GM12878 (cell line): ENCODE measurements around the gene PDE11A.

Experiments
- ELK1 ChIP-seq: IDR thresholded peaks from 2 replicates; pipeline ENCODE4 v1.6.1; 2012; ENCODE audit warnings: low read depth, low read length, improper control_type of control experiment
- EP300 ChIP-seq, 2 experiments: fragments of 150-350 bp in 1 of 2; IDR thresholded peaks; 2 replicates each; pipeline ENCODE4 v1.6.1; 2011 to 2012; ENCODE audit warnings: low read depth in 2 of 2, low read length in 2 of 2, borderline replicate concordance in 1 of 2, improper control_type of control experiment in 1 of 2, inconsistent platforms in 1 of 2; ENCODE audit not compliant: control insufficient read depth in 1 of 2
- SPI1 ChIP-seq: IDR thresholded peaks from 2 replicates; pipeline ENCODE4 v1.6.1; 2011; ENCODE audit warnings: low read depth, mild to moderate bottlenecking, low read length, moderate library complexity, borderline replicate concordance; ENCODE audit not compliant: insufficient read depth
- TF ChIP-seq, protein P1 (sequence below), 3 experiments: IDR thresholded peaks in 2 of 3; conservative IDR thresholded peaks in 1 of 3; 2 replicates each; pipeline ENCODE4 v1.5.1; 2011; ENCODE audit warnings: low read depth in 3 of 3, low read length in 3 of 3, mild to moderate bottlenecking in 3 of 3, control low read depth in 2 of 3, moderate library complexity in 2 of 3, inconsistent platforms in 1 of 3, mixed read lengths in 1 of 3; ENCODE audit not compliant: control insufficient read depth in 2 of 3, insufficient read depth in 1 of 3; ENCODE audit errors: extremely low read depth in 1 of 3

DNA sequence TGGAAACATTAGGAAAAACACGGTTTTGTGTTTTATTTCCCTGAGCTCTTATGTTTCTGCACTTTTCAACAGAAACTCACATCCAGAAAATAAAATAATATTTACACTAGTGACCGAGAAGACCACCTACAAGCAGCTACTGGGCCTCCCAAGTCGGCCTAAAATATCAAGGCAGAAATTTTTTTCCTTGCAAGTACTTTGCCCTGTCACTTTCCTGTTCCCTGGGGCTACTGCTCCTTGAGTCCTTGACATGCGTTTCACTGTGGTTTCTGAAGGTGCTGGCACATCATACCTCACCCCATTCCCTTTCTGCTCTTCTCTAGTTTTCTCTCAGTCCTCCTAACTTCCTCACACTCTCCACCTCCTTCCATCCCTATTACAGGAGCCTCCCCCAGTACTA, 400.9 kb downstream of the PDE11A start:
- TF ChIP-seq SPI1 (no peak), ELK1 (no peak), EP300 (IDR thresholded peaks at IDR 0.05; ENCODE audit: borderline replicate concordance in 1 of 2, control insufficient read depth in 1 of 2, low read depth in 2 of 2, low read length in 2 of 2) (no peak)
- TF ChIP-seq, protein P1, sequence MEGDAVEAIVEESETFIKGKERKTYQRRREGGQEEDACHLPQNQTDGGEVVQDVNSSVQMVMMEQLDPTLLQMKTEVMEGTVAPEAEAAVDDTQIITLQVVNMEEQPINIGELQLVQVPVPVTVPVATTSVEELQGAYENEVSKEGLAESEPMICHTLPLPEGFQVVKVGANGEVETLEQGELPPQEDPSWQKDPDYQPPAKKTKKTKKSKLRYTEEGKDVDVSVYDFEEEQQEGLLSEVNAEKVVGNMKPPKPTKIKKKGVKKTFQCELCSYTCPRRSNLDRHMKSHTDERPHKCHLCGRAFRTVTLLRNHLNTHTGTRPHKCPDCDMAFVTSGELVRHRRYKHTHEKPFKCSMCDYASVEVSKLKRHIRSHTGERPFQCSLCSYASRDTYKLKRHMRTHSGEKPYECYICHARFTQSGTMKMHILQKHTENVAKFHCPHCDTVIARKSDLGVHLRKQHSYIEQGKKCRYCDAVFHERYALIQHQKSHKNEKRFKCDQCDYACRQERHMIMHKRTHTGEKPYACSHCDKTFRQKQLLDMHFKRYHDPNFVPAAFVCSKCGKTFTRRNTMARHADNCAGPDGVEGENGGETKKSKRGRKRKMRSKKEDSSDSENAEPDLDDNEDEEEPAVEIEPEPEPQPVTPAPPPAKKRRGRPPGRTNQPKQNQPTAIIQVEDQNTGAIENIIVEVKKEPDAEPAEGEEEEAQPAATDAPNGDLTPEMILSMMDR (IDR thresholded peaks at IDR 0.05 in 2 of 3, conservative IDR thresholded peaks at IDR 0.05 in 1 of 3; ENCODE audit: control insufficient read depth in 2 of 3, extremely low read depth in 1 of 3, insufficient read depth in 1 of 3, low read depth in 3 of 3, low read length in 3 of 3), result no peak
